ENCODE data around the gene ATXN10. TPM values are rescaled to one million over a fixed set of nuclear protein-coding genes. Genes with fewer than 3 reads are reported as not detected.
A peak's percentile ranks its signal among the peaks of the same experiment; 100 is the strongest.

Gene ATXN10
- total RNA-seq, 1 experiment from 2014 or later: 303 TPM

DNA sequence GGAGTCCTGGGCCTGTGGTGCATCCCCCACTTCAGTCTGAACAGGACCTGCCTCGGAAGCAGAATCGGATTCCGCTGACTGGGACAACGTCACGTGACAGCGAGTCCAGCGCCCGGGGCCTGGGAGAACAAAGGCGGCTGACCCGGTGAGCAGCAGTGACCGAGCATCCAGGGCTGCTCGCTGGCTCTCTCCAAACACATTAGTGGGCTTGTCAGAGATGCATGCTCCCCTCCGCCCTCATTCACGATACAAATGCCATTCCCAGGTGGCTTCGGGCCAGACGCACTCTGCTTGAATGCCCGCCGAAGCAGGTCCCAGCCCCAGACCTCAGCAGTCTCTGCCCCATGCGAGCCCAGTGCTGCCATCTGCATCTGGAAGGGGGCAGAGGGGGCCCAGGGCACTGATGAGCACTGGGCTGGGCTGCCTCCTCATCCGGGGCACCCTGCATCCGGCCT lies 214.3 kb downstream of the ATXN10 start:
- Histone ChIP-seq H2AFZ (no peak overlapping the region), H3F3A (ENCODE audit: insufficient read depth, low read depth) (peaks cover 16% of the 10 kb centered on the region; the same call in 1 of the 2 replicates), H3K9me3 (ENCODE audit: insufficient read depth, low read depth) (no peaks in the 10 kb centered on the region), H3K4me3 (no peak overlapping the region), H3K27me3 (ENCODE audit: insufficient read depth, low read depth) (no peaks in the 10 kb centered on the region), H3K79me2 (ENCODE audit: low read depth) (no peaks in the 10 kb centered on the region), H3K27ac (no peak overlapping the region), H4K20me1 (ENCODE audit: insufficient read depth) (no peaks in the 10 kb centered on the region), H3K9me2 (ENCODE audit: insufficient read depth) (no peaks in the 10 kb centered on the region), H3K4me2 (no peak overlapping the region), H3K4me1 (replicated peaks; ENCODE audit: insufficient read depth) (peaks cover 15% of the 10 kb centered on the region), H3K36me3 (ENCODE audit: low read depth) (no peaks in the 10 kb centered on the region)
- DNase-seq: no peak
- no peak for TF ChIP-seq EZH2 (IDR thresholded peaks at IDR 0.05; ENCODE audit: low read depth)
- TF ChIP-seq, protein P1, sequence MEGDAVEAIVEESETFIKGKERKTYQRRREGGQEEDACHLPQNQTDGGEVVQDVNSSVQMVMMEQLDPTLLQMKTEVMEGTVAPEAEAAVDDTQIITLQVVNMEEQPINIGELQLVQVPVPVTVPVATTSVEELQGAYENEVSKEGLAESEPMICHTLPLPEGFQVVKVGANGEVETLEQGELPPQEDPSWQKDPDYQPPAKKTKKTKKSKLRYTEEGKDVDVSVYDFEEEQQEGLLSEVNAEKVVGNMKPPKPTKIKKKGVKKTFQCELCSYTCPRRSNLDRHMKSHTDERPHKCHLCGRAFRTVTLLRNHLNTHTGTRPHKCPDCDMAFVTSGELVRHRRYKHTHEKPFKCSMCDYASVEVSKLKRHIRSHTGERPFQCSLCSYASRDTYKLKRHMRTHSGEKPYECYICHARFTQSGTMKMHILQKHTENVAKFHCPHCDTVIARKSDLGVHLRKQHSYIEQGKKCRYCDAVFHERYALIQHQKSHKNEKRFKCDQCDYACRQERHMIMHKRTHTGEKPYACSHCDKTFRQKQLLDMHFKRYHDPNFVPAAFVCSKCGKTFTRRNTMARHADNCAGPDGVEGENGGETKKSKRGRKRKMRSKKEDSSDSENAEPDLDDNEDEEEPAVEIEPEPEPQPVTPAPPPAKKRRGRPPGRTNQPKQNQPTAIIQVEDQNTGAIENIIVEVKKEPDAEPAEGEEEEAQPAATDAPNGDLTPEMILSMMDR (conservative IDR thresholded peaks at IDR 0.05): no peak
- intact Hi-C loops (cut with micrococcal nuclease; ENCODE audit: unreplicated experiment): loop anchor here (2.0 kb wide), 1 partner anchor 21 kb away; no protein-coding TSS in a partner anchor
- POLR2A ChIA-PET (ENCODE audit: unreplicated experiment): no interaction called here
- CTCF ChIA-PET: no interaction called here
- BruUV-seq (replicated peaks): no TSS peak

DNA sequence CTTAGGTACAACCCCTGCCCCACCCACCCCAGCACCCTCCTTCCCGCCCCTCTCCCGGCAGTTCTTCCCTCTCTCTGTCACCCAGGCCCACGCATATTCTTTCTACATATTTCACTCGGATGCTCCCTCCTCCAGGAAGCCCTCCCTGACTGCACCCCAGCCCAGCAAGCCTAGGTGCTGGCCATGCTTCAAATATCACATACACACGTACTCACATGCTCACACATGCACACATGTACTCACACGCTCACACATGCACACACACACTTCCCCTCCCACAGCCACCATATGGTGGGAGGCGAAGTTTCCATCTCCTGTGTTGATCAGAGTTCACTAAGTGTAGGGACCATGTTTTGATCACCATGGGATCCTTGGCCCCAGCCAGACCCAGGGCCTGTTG lies 214.9 kb downstream of the ATXN10 start:
- H4K20me1 ChIP-seq (ENCODE audit: insufficient read depth): no peaks in the 10 kb centered on the region
- no peaks in the 10 kb centered on the region for H3K27me3 ChIP-seq (ENCODE audit: insufficient read depth, low read depth)

DNA sequence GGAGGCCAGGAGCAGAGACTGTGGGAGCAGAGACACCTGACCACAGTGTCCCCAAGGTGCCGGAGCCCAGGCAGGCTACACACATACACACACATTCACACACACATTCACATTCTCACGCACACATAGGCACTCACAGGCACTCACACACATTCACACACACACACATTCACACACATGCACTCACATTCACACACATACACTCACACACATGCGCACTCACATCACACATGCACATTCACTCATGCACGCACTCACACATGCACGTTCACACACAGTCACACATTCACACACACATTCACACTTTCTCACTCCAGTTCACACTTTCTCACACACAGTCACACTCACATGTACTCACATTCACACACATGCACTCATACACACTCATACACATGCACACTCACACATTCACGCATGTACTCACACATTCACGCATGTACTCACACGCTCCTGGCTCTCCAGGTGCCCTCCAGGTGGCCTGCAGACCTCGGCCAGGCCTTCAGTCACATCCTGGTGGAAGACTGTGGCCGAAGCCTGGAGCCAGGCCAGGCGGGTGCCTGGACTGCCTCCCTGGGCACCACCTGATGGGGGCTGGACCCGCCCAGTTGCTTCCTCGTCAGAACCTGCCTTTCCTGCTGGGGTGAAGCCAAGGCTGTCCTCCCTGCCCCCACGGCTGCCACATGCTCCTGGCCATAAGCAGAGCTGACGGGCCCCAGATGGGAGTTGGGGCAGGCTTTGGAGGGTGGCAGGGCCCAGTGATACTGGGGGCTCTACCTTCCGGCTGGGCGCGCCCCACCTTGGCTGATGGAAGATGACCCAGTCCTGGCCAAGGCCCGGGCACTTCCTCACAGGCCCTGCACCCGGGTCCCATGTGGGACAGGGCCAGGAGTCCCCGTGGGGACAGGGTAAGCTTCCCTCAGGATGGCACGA lies 215.8 kb downstream of the ATXN10 start:
- no peaks in the 10 kb centered on the region for H4K20me1 ChIP-seq (ENCODE audit: insufficient read depth)
- no peaks in the 10 kb centered on the region for H3K79me2 ChIP-seq (ENCODE audit: low read depth)
- peaks cover 16% of the 10 kb centered on the region; the same call in 1 of the 2 replicates for H3F3A ChIP-seq (ENCODE audit: insufficient read depth, low read depth)
- POLR2A ChIA-PET (ENCODE audit: unreplicated experiment): no interaction called here
- H3K9me2 ChIP-seq (ENCODE audit: insufficient read depth): no peaks in the 10 kb centered on the region
- no peak overlapping the region for H3K4me3 ChIP-seq
- BruUV-seq (replicated peaks): no TSS peak
- peaks cover 15% of the 10 kb centered on the region for H3K4me1 ChIP-seq (replicated peaks; ENCODE audit: insufficient read depth)
- H3K36me3 ChIP-seq (ENCODE audit: low read depth): no peaks in the 10 kb centered on the region
- H3K9me3 ChIP-seq (ENCODE audit: insufficient read depth, low read depth): no peaks in the 10 kb centered on the region
- peak; percentile 90 to 96 for DNase-seq
- H3K4me2 ChIP-seq: peak overlapping the region; percentile 9; the same call in 1 of the 2 replicates
- CTCF ChIA-PET: no interaction called here
- TF ChIP-seq, protein P1 (conservative IDR thresholded peaks at IDR 0.05): no peak
- no peak for TF ChIP-seq EZH2 (IDR thresholded peaks at IDR 0.05; ENCODE audit: low read depth)
- H3K27me3 ChIP-seq (ENCODE audit: insufficient read depth, low read depth): no peaks in the 10 kb centered on the region
- H3K27ac ChIP-seq: no peak overlapping the region
- intact Hi-C loops (cut with micrococcal nuclease; ENCODE audit: unreplicated experiment): loop anchor here (1.0 to 2.0 kb wide), 3 partner anchors 23 to 39 kb away; no protein-coding TSS in a partner anchor
- no peak overlapping the region for H2AFZ ChIP-seq

More for the DNA sequence above, 214.9 kb downstream of the ATXN10 start:
- ChIA-PET CTCF (no interaction called here), POLR2A (ENCODE audit: unreplicated experiment) (no interaction called here)
- TF ChIP-seq, protein P1 (conservative IDR thresholded peaks at IDR 0.05): no peak
- TF ChIP-seq EZH2 (IDR thresholded peaks at IDR 0.05; ENCODE audit: low read depth): no peak
- intact Hi-C loops (cut with micrococcal nuclease; ENCODE audit: unreplicated experiment): loop anchor here (2.0 kb wide), 1 partner anchor 22 kb away; no protein-coding TSS in a partner anchor
- Histone ChIP-seq H3K9me3 (ENCODE audit: insufficient read depth, low read depth) (no peaks in the 10 kb centered on the region), H3K4me1 (replicated peaks; ENCODE audit: insufficient read depth) (peaks cover 15% of the 10 kb centered on the region), H3K4me2 (no peak overlapping the region), H3K9me2 (ENCODE audit: insufficient read depth) (no peaks in the 10 kb centered on the region), H3F3A (ENCODE audit: insufficient read depth, low read depth) (peaks cover 16% of the 10 kb centered on the region; the same call in 1 of the 2 replicates), H3K36me3 (ENCODE audit: low read depth) (no peaks in the 10 kb centered on the region), H3K79me2 (ENCODE audit: low read depth) (no peaks in the 10 kb centered on the region), H3K4me3 (no peak overlapping the region), H2AFZ (no peak overlapping the region), H3K27ac (no peak overlapping the region)
- no peak for DNase-seq
- BruUV-seq (replicated peaks): no TSS peak

Data from PC-9 (cell line).